Measurements from ENCODE around the gene KCNE2.

GRCh38 chr21:34335316-34335715 is 28.5 kb upstream of the KCNE2 start:
- TF ChIP-seq CTCF (IDR thresholded peaks at IDR 0.05 in 8 of 11, conservative IDR thresholded peaks at IDR 0.05 in 3 of 11) (no peak), POLR2A (IDR thresholded peaks at IDR 0.05) (no peak)
